CD4-positive, alpha-beta T cell treated with Interleukin-12 subunit alpha and Interleukin-12 subunit beta, for 1 hour (primary cell): Measurements from ENCODE around the gene STK39.
A peak's percentile ranks its signal among the peaks of the same experiment; 100 is the strongest.

ENCODE experiments used
- DNase-seq: peaks from one replicate; pipeline ENCODE4 v3.0.0-alpha.2; 2020

STK39 gene

GRCh38 chr2:168181825-168182224 is 65.6 kb downstream of the STK39 start:
- no peak for DNase-seq

GRCh38 chr2:168180914-168181313 is 66.5 kb downstream of the STK39 start:
- no peak for DNase-seq

GRCh38 chr2:168180483-168180882 is 66.9 kb downstream of the STK39 start:
- no peak for DNase-seq

DNA sequence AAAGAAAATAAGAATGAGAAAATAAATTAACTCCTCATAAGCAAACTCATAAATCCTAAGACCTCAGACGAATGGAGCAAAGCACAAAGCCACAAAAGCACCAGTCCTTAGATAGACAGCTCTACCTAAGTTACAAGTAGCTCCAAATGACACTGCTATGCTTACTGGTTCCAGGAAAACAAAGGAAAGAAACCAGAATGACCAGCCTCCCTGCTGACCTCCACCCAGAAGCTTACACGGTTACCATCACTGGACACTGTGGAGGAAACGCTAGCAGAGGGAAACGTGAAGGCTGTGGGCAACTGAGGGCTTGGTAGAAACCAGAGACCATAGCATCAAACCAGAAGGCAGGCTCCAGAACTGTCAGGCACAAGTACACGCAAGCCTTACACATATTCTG is 67.8 kb downstream of the STK39 start:
- DNase-seq = no peak

- no peak for DNase-seq
Measured at GRCh38 chr2:168178520-168179324, 68.7 kb downstream of the STK39 start.

DNA sequence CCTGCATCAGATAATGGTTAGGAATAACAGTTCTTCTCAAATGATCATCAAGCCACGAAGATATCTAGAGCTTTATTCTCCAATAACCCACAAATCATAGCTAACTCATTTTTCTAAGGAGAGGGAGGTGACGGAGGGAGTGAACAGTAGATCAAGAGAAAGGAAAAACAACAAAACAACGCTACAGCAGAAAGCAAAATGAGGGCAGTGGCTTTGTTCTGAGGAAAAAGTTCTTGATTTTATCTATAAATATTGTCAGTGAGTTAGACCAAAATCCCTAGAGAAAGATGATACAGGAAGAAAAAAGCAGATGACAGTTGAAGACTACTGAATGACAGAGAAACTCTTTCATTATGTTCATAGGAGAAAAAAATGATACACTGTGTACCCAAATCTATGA is 71.0 kb downstream of the STK39 start:
- DNase-seq = no peak

GRCh38 chr2:168175469-168175868 is 71.9 kb downstream of the STK39 start:
- no peak for DNase-seq

DNA sequence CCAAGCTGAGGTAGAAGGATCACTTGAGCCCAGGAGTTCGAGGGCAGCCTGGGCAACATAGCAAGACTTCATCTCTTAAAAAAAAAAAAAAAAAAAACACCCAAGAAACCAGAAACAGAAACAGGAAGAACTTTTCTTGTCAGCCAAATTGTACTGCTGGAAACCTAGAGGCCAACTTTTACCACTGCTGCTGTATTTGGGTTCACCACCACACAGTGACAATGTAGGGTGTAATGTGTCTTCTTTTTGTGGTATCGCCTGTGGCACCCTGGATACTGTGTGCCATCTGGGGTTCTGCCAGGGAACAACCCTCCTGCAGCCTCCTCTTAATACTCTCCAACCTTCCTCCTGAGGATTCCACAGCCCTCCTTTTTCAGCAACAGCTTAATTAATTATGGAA is 72.6 kb downstream of the STK39 start:
- peak; percentile 50 for DNase-seq

GRCh38 chr2:168172071-168172470 is 75.3 kb downstream of the STK39 start:
- DNase-seq = no peak

DNA sequence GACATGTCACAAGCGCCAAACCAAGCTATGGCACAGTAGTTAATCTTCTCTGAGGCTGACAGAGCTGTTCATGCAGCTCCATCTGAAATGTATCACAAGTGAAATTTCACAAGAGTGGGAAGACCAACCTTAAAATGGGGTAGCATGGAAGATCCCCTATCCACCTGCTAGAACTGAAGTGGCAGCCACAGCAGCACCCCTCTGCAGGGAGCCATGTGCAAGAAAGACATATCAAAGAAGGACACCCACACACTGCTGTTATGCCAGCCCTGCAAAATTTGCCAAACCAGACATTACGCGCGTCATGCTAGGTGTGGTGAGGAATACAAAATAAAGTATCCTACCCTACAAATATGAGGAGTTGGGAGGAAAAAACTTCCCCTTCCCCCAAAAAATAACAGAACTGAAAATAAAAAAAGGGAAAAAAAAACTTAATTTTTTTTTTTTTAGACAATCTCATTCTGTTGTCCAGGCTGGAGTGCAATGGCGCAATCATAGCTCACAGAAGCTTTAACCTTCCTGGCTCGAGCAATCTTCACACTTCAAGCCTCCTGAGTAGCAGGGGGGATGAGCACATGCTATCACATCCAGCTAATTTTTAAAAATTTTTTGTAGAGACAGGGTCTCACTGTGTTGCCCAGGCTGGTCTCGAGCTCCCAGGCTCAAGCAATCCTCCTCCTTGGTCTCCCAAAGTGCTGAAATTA is 76.2 kb downstream of the STK39 start:
- DNase-seq = no peak

DNA sequence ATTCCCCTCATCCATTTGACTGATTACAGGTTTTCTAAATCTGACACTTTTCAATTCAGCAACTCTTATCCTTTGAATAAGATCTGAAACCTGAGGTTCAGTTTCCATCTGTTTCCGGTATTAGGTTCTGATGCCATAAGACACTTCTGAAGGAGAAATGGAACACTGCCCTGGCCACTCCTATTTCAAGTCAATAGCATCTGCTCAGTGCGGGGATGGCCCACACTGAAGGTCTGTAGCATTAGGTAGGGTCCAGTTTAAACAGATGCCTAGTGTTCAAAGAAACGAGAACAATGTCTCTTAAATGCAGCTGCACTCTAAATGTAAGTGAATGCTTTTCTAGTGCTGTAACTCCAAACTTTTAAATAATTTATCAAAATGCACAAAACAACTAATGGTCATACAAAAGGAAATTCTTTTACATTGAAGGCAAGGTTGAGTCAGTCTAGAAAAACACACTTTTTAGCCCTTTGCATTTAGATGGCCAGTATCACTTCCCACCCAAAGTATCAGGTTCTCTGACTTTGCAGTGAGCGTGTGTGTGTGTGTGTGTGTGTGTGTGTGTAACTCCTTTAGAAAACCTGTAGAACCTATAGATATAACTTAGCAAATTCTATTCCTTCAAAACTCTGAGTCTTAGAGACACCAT is 78.2 kb downstream of the STK39 start:
- DNase-seq = no peak

- no peak for DNase-seq
Measured at GRCh38 chr2:168167511-168168263, 79.7 kb downstream of the STK39 start.

DNA sequence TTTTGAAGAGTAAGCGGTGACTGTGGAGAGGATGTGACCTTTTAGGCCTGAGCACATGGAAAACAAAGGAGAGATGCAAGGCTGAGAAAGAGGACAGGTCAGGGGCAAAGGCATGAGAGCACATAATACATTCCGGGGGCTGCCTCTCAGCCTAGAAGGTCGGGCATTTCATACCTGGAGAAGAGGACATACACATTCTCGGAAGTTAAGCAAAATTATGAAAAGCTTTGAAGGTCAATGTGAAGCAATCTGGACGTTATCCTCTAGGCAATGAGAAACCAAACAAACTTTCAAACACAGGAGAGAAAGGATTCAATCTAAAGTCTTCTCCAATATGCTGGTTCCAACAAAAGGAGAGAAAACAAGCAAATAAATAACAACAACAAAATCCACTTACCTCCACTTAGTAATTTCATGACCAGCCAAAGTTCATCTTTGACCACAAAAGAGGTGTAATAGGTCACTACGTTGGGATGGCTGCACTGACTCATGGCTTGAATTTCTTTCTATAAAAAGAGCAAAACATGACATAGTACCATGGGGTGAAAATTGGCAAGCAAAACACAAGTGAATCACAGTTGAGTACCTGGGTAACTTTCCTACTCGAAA is 80.4 kb downstream of the STK39 start:
- no peak for DNase-seq

DNA sequence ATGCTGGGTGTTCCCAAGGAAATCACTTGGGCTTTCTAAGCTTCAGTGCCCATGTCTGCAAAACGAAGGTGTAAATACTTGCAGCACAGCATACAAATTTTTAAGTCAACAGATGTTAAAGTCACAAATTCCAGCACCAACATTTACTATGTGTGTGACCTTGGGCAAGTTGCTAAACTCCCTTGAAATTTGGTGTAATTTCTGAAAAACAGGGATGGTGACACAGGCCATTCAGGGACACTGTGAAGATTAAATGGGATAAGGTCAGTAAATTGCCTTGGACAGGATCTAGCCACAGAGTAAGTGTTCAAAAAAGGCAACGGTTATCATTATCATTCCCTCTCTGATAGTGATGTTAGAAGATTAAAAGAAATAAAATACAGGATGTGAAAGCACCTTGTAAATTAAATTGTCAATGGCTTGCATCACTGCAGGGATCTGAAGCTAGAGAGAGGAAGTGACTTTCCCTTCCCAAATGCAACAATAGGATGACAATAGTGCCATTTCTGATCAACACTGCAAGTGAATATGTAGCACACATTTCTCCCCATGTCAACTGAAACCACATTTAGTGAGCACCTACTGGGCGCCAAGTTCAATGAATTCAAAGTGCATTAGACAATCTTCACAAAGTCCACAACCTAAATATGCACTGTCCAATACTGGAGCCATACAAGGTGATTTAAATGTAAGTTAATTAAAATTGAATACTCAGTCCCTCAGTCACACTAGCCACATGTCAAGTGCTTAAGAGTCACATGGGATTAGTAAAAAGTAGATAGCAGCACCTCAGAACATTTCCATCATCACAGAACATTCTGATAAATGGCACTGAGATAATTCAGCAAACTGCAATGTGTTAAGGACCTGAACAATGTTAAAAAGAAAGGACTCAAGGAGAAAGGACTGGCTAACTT is 81.2 kb downstream of the STK39 start:
- no peak for DNase-seq

GRCh38 chr2:168165397-168165796 is 82.0 kb downstream of the STK39 start:
- DNase-seq = no peak

- DNase-seq = peak; percentile 26
Measured at GRCh38 chr2:168160897-168161296, 86.5 kb downstream of the STK39 start.

DNA sequence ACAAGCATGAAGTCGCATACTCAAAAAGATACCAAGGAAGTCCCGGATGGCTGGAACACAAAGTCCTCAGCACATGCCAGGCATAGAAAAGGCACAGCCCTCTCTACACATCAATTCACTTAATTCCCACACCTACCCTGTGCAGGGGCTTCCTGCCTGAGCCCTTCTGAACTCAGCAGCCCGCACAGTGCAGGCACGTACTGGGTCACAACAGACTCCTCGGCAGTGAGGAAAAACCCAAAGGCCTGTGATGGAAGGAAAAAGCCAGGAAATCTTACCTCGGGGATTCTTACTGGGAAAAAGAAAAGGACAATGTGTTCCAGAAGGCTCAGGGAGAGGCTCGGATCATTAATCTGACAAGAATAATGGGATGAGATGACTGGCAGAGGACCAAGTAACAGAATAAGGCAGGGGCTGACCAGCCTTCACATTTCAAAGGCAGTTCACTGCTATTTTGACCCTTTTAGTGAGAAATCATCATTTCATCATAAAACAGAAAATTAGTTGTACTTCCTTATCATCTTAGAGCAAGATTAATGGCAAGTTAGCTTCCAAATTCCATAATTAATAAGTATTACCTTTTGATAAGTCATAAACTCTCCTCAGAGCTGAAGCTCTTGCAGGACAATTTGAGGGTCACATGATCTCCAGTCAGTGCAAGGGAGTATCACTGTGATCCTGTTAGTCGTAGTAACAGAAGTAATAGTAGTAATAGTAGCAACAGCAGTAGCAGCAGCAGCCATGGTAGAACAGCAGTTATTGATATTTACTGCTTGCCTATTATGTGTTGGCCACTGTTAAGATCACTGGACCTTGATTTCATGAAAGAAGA is 87.4 kb downstream of the STK39 start:
- DNase-seq = no peak

GRCh38 chr2:168158586-168158985 is 88.8 kb downstream of the STK39 start:
- DNase-seq = no peak

- no peak for DNase-seq
Measured at GRCh38 chr2:168157926-168158325, 89.5 kb downstream of the STK39 start.

- no peak for DNase-seq
Measured at GRCh38 chr2:168157070-168157469, 90.3 kb downstream of the STK39 start.

- DNase-seq = no peak
Measured at GRCh38 chr2:168156661-168157060, 90.7 kb downstream of the STK39 start.
